ENCODE measurements around the gene CHIC2. TPM values are rescaled to one million over a fixed set of nuclear protein-coding genes. Genes with fewer than 3 reads are reported as not detected.
A peak's percentile ranks its signal among the peaks of the same experiment; 100 is the strongest.

The CHIC2 gene
- polyA plus RNA-seq, 1 experiment: 15.6 TPM

DNA sequence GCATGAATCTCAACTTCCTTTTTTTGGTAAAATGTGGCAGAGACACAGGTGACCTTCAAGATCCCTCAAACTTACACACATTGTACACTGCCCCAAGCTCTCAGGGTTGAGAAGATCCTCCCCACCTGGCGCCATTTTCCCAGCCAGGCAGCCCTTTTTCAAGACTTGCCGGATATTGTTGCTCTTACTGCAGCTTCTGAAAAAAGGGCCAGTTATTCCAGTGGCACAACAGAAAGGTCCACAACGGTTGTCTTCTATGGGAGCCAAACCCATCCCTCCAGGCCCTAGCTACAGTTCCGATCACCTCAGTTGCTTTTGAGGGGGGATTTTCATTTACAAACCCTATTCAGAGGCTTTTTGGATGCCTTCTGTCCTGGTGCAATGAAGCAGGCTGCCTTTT is 101.1 kb downstream of the CHIC2 start:
- H3K4me3 ChIP-seq (ENCODE audit: low read depth, low read length): no peak overlapping the region
- POLR2A ChIA-PET: no interaction called here
- no peak for DNase-seq (ENCODE audit: low read depth)
- CTCF ChIA-PET: interaction anchor here (1.6 kb wide), 2 partner anchors 12 to 15 kb away, joined by 3 to 5 read pairs; no protein-coding TSS in a partner anchor
- H3K36me3 ChIP-seq (ENCODE audit: control insufficient read depth, insufficient read depth, low read length): no peaks in the 10 kb centered on the region
- H3K27me3 ChIP-seq (ENCODE audit: control insufficient read depth, insufficient read depth, low read length): no peaks in the 10 kb centered on the region
- no peak for TF ChIP-seq CTCF (IDR thresholded peaks at IDR 0.05; ENCODE audit: insufficient read depth, low read depth, low read length)

- POLR2A ChIA-PET: no interaction called here
- DNase-seq (ENCODE audit: low read depth): peak; percentile 37
- no peak for TF ChIP-seq CTCF (IDR thresholded peaks at IDR 0.05; ENCODE audit: insufficient read depth, low read depth, low read length)
- Histone ChIP-seq H3K27me3 (ENCODE audit: control insufficient read depth, insufficient read depth, low read length) (no peaks in the 10 kb centered on the region), H3K4me3 (ENCODE audit: low read depth, low read length) (no peak overlapping the region), H3K36me3 (ENCODE audit: control insufficient read depth, insufficient read depth, low read length) (no peaks in the 10 kb centered on the region)
- CTCF ChIA-PET: interaction anchor here (0.6 to 1.6 kb wide), 3 partner anchors 13 to 254 kb away, joined by 3 to 5 read pairs (median 3); no protein-coding TSS in a partner anchor
Observed at GRCh38 chr4:53962516-53963225, 101.7 kb downstream of the CHIC2 start.

DNA sequence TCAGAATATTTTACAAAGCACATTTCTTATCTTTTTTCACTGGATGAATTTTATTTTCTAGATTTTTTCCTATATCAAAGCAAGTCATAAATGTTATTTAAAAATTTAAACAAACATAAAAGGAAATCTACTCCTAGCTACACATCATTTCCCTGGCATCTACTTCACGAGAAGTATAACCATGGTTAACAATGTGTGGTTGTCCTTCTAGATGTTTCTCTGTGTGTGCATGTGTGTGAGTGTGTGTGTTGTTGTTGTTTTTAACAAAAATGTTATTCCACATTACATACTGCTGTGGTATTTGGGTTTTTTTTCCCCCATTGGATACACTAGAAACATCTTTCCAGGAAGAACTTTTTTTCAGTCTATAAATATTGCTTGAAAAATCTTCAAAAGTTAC is 103.1 kb downstream of the CHIC2 start:
- H3K36me3 ChIP-seq (ENCODE audit: control insufficient read depth, insufficient read depth, low read length): no peaks in the 10 kb centered on the region
- CTCF ChIA-PET: interaction anchor here (1.3 to 1.4 kb wide), 2 partner anchors 11 to 14 kb away, joined by 3 to 4 read pairs; no protein-coding TSS in a partner anchor
- H3K4me3 ChIP-seq (ENCODE audit: low read depth, low read length): no peak overlapping the region
- no peaks in the 10 kb centered on the region for H3K27me3 ChIP-seq (ENCODE audit: control insufficient read depth, insufficient read depth, low read length)
- no peak for DNase-seq (ENCODE audit: low read depth)
- no peak for TF ChIP-seq CTCF (IDR thresholded peaks at IDR 0.05; ENCODE audit: insufficient read depth, low read depth, low read length)
- POLR2A ChIA-PET: no interaction called here

DNA sequence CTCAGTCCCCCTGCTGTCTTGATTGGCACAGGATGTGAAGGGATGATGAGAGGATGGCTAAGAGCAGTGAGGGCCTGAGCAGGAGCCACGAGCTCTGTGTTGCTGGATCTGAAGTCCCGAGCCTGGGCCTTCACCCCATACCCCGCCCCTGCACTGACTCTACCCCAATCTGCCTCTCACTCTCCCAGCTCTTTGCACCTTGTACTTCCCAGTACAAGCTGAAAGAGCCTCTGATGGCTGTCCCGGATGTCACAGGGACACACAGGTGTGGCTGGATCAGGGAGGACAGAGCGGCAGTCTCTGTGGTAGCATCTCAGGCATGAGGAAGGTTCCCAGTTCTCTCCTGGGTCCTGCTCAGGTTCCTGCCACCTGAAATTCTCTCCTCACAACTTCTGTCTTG is 103.6 kb downstream of the CHIC2 start:
- POLR2A ChIA-PET: no interaction called here
- CTCF ChIA-PET: interaction anchor here (1.3 to 1.4 kb wide), 2 partner anchors 11 to 14 kb away, joined by 3 to 4 read pairs; no protein-coding TSS in a partner anchor
- no peak for TF ChIP-seq CTCF (IDR thresholded peaks at IDR 0.05; ENCODE audit: insufficient read depth, low read depth, low read length)
- Histone ChIP-seq H3K36me3 (ENCODE audit: control insufficient read depth, insufficient read depth, low read length) (no peaks in the 10 kb centered on the region), H3K27me3 (ENCODE audit: control insufficient read depth, insufficient read depth, low read length) (no peaks in the 10 kb centered on the region), H3K4me3 (ENCODE audit: low read depth, low read length) (no peak overlapping the region)
- DNase-seq (ENCODE audit: low read depth): no peak

Small RNAs within 50 kb of the gene (small RNA-seq; reads per million reads assigned to genes)
- gene AC110792.1 (ENCODE audit: insufficient read length, low read depth, low replicate concordance) (not detected), gene AC110792.3 (ENCODE audit: insufficient read length, low read depth, low replicate concordance) (not detected)

Other genes with a start within 250 kb of the CHIC2 start
- not detected in 2 replicates for gene GSX2, start 35.6 kb upstream of the CHIC2 start, polyA plus RNA-seq (2011; rRNA removed)
- 90.5 and 129 TPM in 2 replicates for gene PDGFRA, start 164.7 kb upstream of the CHIC2 start, polyA plus RNA-seq (2011; rRNA removed)